SK-N-MC (cell line): ENCODE data around the gene DMRTC2.

Experiments
- EZH2 ChIP-seq: fragments of 200-600 bp; sonication (generic); IDR thresholded peaks from one replicate; pipeline ENCODE4 v1.6.1; 2017; ENCODE audit warnings: antibody characterized with exemption
- FOXP2 ChIP-seq: optimal IDR thresholded peaks from 2 replicates; pipeline ENCODE3; 2011; ENCODE audit warnings: mild to moderate bottlenecking, moderate library complexity; ENCODE audit not compliant: insufficient read depth; ENCODE audit errors: extremely low read length, control extremely low read depth
- POLR2AphosphoS5 ChIP-seq: IDR thresholded peaks from 2 replicates; pipeline ENCODE4 v1.6.1; 2012; ENCODE audit warnings: mild to moderate bottlenecking, low read depth, low read length, borderline replicate concordance

GRCh38 chr19:41883821-41884733 is 39.2 kb downstream of the DMRTC2 start:
- TF ChIP-seq POLR2AphosphoS5, result peak; percentile 79
- no peak for TF ChIP-seq EZH2
- TF ChIP-seq FOXP2, result peak; percentile 24
